OCI-LY7 (cell line): Measurements from ENCODE around the gene SLC6A17. TPM values are rescaled to one million over a fixed set of nuclear protein-coding genes. Genes with fewer than 3 reads are reported as not detected.

Experiments
- BruUV-seq: library from RNA; stranded (reverse); fragments of 400-500 nt; replicated peaks from 2 replicates; lab custom pipeline; 2021; lab: Mats Ljungman, UMichigan
- CTCF ChIA-PET: fragments of 300-600 bp; sonication (Branson Sonifier 250); formaldehyde crosslinking; loops from one replicate; lab custom pipeline; 2022; ENCODE audit warnings: antibody characterized with exemption; ENCODE audit not compliant: unreplicated experiment; lab: Charles Lee
- POLR2A ChIA-PET: fragments of 300-600 bp; sonication (Branson Sonifier 250); formaldehyde crosslinking; loops from one replicate; lab custom pipeline; 2022; ENCODE audit warnings: antibody characterized with exemption; lab: Charles Lee
- DNase-seq: peaks from one replicate; pipeline ENCODE4 v3.0.0-alpha.2; 2015; ENCODE audit warnings: low spot score
- H2AFZ ChIP-seq: fragments of 200-600 bp; sonication (generic), shearing (Covaris generic); 2 replicates; pipeline ENCODE4 v1.6.1; 2014; ENCODE audit warnings: mild to moderate bottlenecking, antibody characterized with exemption, low read length, moderate library complexity
- H3K27ac ChIP-seq: fragments of 200-600 bp; sonication (generic); 2 replicates; pipeline ENCODE4 v1.5.1; 2014; ENCODE audit warnings: mixed run types, low read depth, mild to moderate bottlenecking, moderate library complexity, low read length, inconsistent platforms; ENCODE audit not compliant: poor library complexity, severe bottlenecking
- H3K36me3 ChIP-seq: fragments of 200-600 bp; sonication (generic); 2 replicates; pipeline ENCODE4 v1.6.1; 2014; ENCODE audit warnings: mild to moderate bottlenecking, antibody characterized with exemption, low read length, moderate library complexity, mixed read lengths; ENCODE audit not compliant: insufficient read depth
- H3K4me1 ChIP-seq: fragments of 200-600 bp; sonication (generic); 2 replicates; pipeline ENCODE4 v1.5.1; 2014; ENCODE audit warnings: mild to moderate bottlenecking, low read length; ENCODE audit not compliant: insufficient read depth, poor library complexity, severe bottlenecking
- H3K4me2 ChIP-seq: fragments of 200-600 bp; sonication (generic); 2 replicates; pipeline ENCODE4 v1.6.1; 2014; ENCODE audit warnings: mild to moderate bottlenecking, low read length
- H3K4me3 ChIP-seq: fragments of 200-600 bp; sonication (generic); 2 replicates; pipeline ENCODE4 v1.5.1; 2014; ENCODE audit warnings: mild to moderate bottlenecking, low read depth, low read length; ENCODE audit not compliant: poor library complexity, severe bottlenecking
- H3K79me2 ChIP-seq: fragments of 200-600 bp; sonication (generic); 2 replicates; pipeline ENCODE4 v1.6.1; 2016; ENCODE audit warnings: low read depth, mild to moderate bottlenecking, low read length, moderate library complexity, mixed read lengths; ENCODE audit not compliant: insufficient read depth
- H3K9me2 ChIP-seq: fragments of 200-600 bp; sonication (generic); 2 replicates; pipeline ENCODE4 v1.6.1; 2016; ENCODE audit warnings: mild to moderate bottlenecking, low read length, mixed read lengths; ENCODE audit not compliant: insufficient read depth
- H3K9me3 ChIP-seq: fragments of 200-600 bp; sonication (generic); 2 replicates; pipeline ENCODE4 v1.6.1; 2014; ENCODE audit warnings: mild to moderate bottlenecking, mixed run types, low read length, mixed read lengths
- H4K20me1 ChIP-seq: fragments of 200-600 bp; sonication (generic); 2 replicates; pipeline ENCODE4 v1.6.1; 2014; ENCODE audit warnings: mild to moderate bottlenecking, antibody characterized with exemption, low read length, moderate library complexity, mixed read lengths; ENCODE audit not compliant: insufficient read depth
- EZH2phosphoT487 ChIP-seq: fragments of 200-600 bp; sonication (generic); IDR thresholded peaks from 2 replicates; pipeline ENCODE4 v1.6.1; 2018; ENCODE audit warnings: low read depth, borderline replicate concordance, mild to moderate bottlenecking, mixed run types, antibody characterized with exemption, low read length, moderate library complexity, mixed read lengths
- intact Hi-C: fragments of 100-400 bp; cut with micrococcal nuclease; formaldehyde crosslinking; loops from one replicate; pipeline ENCODE4 v1.10.0; 2022; ENCODE audit not compliant: unreplicated experiment
- total RNA-seq, 2 experiments: library from RNA; depleted of rRNA in 1 of 2; stranded (reverse); fragments of >200 nt in 1 of 2; shearing (Covaris generic) in 1 of 2; gene quantifications; 2 replicates each; pipeline ENCODE4 v1.2.3, GENCODE V29; 2014 to 2022
- TF ChIP-seq, protein P1 (sequence below): fragments of 200-600 bp; sonication (generic); conservative IDR thresholded peaks from 2 replicates; pipeline ENCODE4 v1.5.1; 2014; ENCODE audit warnings: mild to moderate bottlenecking, antibody characterized with exemption, low read length, moderate library complexity, mixed read lengths

The SLC6A17 gene
- total RNA-seq, 2 experiments from 2014 or later: not detected

- Histone ChIP-seq H2AFZ (no peak overlapping the region), H3K36me3 (no peaks in the 10 kb centered on the region), H4K20me1 (no peaks in the 10 kb centered on the region), H3K79me2 (no peaks in the 10 kb centered on the region), H3K4me2 (peak overlapping the region; percentile 60; the same call in 1 of the 2 replicates), H3K4me1 (peaks cover 24% of the 10 kb centered on the region), H3K9me2 (no peaks in the 10 kb centered on the region), H3K4me3 (no peak overlapping the region), H3K9me3 (no peaks in the 10 kb centered on the region), H3K27ac (peak overlapping the region; percentile 12)
- BruUV-seq: no TSS peak
- intact Hi-C loops: no loop called here
- TF ChIP-seq, protein P1, sequence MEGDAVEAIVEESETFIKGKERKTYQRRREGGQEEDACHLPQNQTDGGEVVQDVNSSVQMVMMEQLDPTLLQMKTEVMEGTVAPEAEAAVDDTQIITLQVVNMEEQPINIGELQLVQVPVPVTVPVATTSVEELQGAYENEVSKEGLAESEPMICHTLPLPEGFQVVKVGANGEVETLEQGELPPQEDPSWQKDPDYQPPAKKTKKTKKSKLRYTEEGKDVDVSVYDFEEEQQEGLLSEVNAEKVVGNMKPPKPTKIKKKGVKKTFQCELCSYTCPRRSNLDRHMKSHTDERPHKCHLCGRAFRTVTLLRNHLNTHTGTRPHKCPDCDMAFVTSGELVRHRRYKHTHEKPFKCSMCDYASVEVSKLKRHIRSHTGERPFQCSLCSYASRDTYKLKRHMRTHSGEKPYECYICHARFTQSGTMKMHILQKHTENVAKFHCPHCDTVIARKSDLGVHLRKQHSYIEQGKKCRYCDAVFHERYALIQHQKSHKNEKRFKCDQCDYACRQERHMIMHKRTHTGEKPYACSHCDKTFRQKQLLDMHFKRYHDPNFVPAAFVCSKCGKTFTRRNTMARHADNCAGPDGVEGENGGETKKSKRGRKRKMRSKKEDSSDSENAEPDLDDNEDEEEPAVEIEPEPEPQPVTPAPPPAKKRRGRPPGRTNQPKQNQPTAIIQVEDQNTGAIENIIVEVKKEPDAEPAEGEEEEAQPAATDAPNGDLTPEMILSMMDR: no peak
- no peak for TF ChIP-seq EZH2phosphoT487
- ChIA-PET CTCF (no interaction called here), POLR2A (interaction anchor here (1.6 kb wide), 1 partner anchor 34 kb away, joined by 6 read pairs; no protein-coding TSS in a partner anchor)
- no peak for DNase-seq
These were observed 92.4 kb downstream of the SLC6A17 start for GRCh38 chr1:110242731-110243130.

- H3K4me3 ChIP-seq: peak overlapping the region; percentile 39
- POLR2A ChIA-PET: interaction anchor here (0.7 to 1.6 kb wide), 2 partner anchors 34 to 35 kb away, joined by 3 to 6 read pairs; no protein-coding TSS in a partner anchor
- peak overlapping the region; percentile 54; the same call in 1 of the 2 replicates for H2AFZ ChIP-seq
- CTCF ChIA-PET: no interaction called here
- H3K36me3 ChIP-seq: no peaks in the 10 kb centered on the region
- H3K4me1 ChIP-seq: peaks cover 24% of the 10 kb centered on the region
- no TSS peak for BruUV-seq
- H3K4me2 ChIP-seq: peak overlapping the region; percentile 60
- TF ChIP-seq, protein P1: no peak
- TF ChIP-seq EZH2phosphoT487: no peak
- intact Hi-C loops: no loop called here
- H4K20me1 ChIP-seq: no peaks in the 10 kb centered on the region
- H3K9me2 ChIP-seq: no peaks in the 10 kb centered on the region
- peak; percentile 47 for DNase-seq
- no peaks in the 10 kb centered on the region for H3K9me3 ChIP-seq
- H3K27ac ChIP-seq: peak overlapping the region; percentile 12
- H3K79me2 ChIP-seq: no peaks in the 10 kb centered on the region
These were observed 92.9 kb downstream of the SLC6A17 start for GRCh38 chr1:110243146-110243545.

DNA sequence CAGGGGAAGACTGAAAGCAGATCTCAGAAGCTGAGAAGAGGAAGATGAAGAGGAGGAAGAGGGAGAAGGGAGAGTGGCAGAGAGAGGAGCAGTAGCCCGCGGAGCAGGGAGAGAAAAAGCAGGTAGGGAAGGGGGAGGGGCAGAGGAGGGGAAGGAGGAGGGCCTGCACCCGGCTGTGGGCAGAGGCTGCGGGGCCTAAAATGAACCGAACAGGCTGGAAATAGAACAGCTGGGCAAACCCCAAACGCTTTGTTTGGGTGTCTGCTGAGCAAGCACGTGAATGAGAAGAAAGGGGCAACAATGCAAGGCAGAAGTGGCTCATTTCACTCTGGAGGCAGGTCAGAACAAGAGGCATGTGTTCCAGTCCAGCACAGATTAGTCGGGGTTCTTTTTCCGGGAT, 93.3 kb downstream of the SLC6A17 start:
- POLR2A ChIA-PET: interaction anchor here (0.7 to 1.9 kb wide), 4 partner anchors 14 to 35 kb away, joined by 3 to 8 read pairs (median 4); no protein-coding TSS in a partner anchor
- peak overlapping the region; percentile 12 for H3K27ac ChIP-seq
- intact Hi-C loops: no loop called here
- H3K79me2 ChIP-seq: no peaks in the 10 kb centered on the region
- peak overlapping the region; percentile 60 for H3K4me2 ChIP-seq
- H3K4me1 ChIP-seq: peaks cover 24% of the 10 kb centered on the region
- CTCF ChIA-PET: no interaction called here
- H2AFZ ChIP-seq: peak overlapping the region; percentile 54; the same call in 1 of the 2 replicates
- TF ChIP-seq, protein P1: no peak
- TF ChIP-seq EZH2phosphoT487: no peak
- no peaks in the 10 kb centered on the region for H3K9me3 ChIP-seq
- no peaks in the 10 kb centered on the region for H3K9me2 ChIP-seq
- H4K20me1 ChIP-seq: no peaks in the 10 kb centered on the region
- H3K36me3 ChIP-seq: no peaks in the 10 kb centered on the region
- peak; percentile 55 for DNase-seq
- peak overlapping the region; percentile 39 for H3K4me3 ChIP-seq
- no TSS peak for BruUV-seq
